BJ (cell line): ENCODE data around the gene CNIH4. TPM values are rescaled to one million over a fixed set of nuclear protein-coding genes. Genes with fewer than 3 reads are reported as not detected.

ENCODE experiments used
- CTCF ChIA-PET: fragments of 350-600 bp; formaldehyde crosslinking; extraction: SDS; loops from one replicate; lab custom pipeline; 2021; ENCODE audit warnings: antibody characterized with exemption, inconsistent platforms; lab: Yijun Ruan, JAX
- POLR2A ChIA-PET: fragments of 300-600 bp; sonication (Branson Sonifier 250); formaldehyde crosslinking; extraction: SDS; loops from one replicate; lab custom pipeline; 2021; ENCODE audit warnings: antibody characterized with exemption; lab: Charles Lee
- DNase-seq: peaks from one replicate; pipeline ENCODE4 v3.0.0-alpha.2; 2011; ENCODE audit warnings: low read depth
- H3K27me3 ChIP-seq: 2 replicates; pipeline ENCODE4 v1.6.0; 2011; ENCODE audit warnings: low read length; ENCODE audit not compliant: control insufficient read depth, insufficient read depth
- H3K36me3 ChIP-seq: 2 replicates; pipeline ENCODE4 v1.5.1; 2011; ENCODE audit warnings: low read length; ENCODE audit not compliant: control insufficient read depth, insufficient read depth
- H3K4me3 ChIP-seq: 2 replicates; pipeline ENCODE4 v1.5.1; 2011; ENCODE audit warnings: low read depth, mild to moderate bottlenecking, control low read depth, low read length
- polyA plus RNA-seq: library from polyadenylated mRNA; depleted of rRNA; stranded (reverse); fragments of >200 nt; gene quantifications from 2 replicates; pipeline ENCODE4 v1.2.3, GENCODE V29; 2011
- TF ChIP-seq, protein P1 (sequence below): IDR thresholded peaks from 2 replicates; pipeline ENCODE4 v1.5.1; 2011; ENCODE audit warnings: low read depth, mild to moderate bottlenecking, control low read depth, inconsistent platforms, low read length, moderate library complexity; ENCODE audit not compliant: insufficient read depth

CNIH4 gene
- polyA plus RNA-seq, 1 experiment, result 23.6 TPM

DNA sequence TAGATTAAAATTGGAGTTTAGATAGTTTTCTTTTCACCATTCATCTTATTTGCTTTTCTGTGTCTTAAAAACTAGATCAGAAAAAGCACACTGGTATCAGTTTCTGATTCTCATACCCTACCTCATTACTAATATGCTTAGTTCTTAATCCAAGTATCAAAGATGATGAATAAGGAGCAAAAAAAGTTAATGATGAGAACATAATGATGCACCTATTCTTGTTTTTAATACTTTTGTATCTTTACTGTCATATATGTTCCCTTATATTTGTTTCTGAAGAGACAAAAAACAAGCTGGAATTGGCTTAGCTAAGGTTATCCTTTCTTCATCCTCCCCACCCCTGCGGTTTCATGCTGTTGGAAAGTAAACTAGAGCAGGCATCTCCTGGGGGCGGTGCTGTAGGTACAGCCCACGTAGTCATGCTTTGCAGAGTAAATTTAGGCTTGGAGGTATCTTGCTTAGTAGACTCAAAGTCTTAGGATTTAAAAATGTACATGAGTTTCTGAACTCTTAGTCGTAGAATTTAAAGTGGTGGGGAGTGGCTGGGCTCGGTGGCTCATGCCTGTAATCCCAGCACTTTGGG lies 16.4 kb downstream of the CNIH4 start:
- no peak for DNase-seq
- ChIA-PET POLR2A (no interaction called here), CTCF (no interaction called here)
- TF ChIP-seq, protein P1, sequence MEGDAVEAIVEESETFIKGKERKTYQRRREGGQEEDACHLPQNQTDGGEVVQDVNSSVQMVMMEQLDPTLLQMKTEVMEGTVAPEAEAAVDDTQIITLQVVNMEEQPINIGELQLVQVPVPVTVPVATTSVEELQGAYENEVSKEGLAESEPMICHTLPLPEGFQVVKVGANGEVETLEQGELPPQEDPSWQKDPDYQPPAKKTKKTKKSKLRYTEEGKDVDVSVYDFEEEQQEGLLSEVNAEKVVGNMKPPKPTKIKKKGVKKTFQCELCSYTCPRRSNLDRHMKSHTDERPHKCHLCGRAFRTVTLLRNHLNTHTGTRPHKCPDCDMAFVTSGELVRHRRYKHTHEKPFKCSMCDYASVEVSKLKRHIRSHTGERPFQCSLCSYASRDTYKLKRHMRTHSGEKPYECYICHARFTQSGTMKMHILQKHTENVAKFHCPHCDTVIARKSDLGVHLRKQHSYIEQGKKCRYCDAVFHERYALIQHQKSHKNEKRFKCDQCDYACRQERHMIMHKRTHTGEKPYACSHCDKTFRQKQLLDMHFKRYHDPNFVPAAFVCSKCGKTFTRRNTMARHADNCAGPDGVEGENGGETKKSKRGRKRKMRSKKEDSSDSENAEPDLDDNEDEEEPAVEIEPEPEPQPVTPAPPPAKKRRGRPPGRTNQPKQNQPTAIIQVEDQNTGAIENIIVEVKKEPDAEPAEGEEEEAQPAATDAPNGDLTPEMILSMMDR, result no peak
- H3K27me3 ChIP-seq, result no peaks in the 10 kb centered on the region
- no peak overlapping the region for H3K4me3 ChIP-seq
- H3K36me3 ChIP-seq, result peaks cover 8% of the 10 kb centered on the region

DNA sequence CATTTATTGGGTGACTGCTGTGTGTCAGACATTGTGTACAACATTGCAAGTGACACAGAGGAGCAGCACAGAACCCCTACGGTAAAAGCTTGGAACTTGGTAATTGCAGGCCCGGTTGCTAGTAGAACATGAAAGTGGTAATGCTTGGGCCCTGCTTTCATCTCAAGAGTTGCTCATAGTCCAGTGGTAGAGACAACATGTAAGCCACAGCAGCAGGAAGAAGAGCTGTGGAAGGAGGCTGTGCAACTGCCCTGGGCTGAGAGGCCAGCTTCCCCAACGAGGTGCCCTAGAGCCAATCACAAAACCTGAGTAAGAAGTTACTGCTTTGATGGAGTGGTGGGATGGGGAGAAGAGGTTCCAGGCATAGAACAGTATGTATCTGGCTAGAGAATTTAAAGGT lies 18.4 kb downstream of the CNIH4 start:
- no peaks in the 10 kb centered on the region for H3K27me3 ChIP-seq
- ChIA-PET CTCF (interaction anchor here (1.3 kb wide), 1 partner anchor 10 kb away, joined by 3 read pairs; no protein-coding TSS in a partner anchor), POLR2A (no interaction called here)
- TF ChIP-seq, protein P1, result no peak
- H3K36me3 ChIP-seq, result peaks cover 7% of the 10 kb centered on the region
- no peak overlapping the region for H3K4me3 ChIP-seq
- no peak for DNase-seq

DNA sequence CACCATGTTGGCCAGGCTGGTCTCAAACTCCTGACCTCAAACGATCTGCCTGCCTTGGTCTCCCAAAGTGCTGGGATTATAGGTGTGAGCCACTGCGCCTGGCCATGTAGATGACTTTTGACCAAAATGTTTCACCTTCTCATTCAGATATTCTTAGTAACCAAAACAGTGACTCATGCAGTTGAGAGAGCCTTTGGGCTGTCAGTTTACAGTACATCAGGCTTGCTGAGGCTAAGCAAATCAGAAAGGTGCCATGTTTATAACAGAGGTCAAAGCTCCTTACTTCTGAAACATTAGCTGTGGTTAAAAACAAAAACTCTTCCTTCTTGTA lies 21.0 kb downstream of the CNIH4 start:
- TF ChIP-seq, protein P1, result no peak
- Histone ChIP-seq H3K36me3 (peaks cover 5% of the 10 kb centered on the region), H3K27me3 (no peaks in the 10 kb centered on the region), H3K4me3 (no peak overlapping the region)
- POLR2A ChIA-PET, result no interaction called here
- no peak for DNase-seq
- CTCF ChIA-PET, result interaction anchor here (0.6 to 1.9 kb wide), 2 partner anchors 18 to 287 kb away, joined by 4 read pairs; no protein-coding TSS in a partner anchor

DNA sequence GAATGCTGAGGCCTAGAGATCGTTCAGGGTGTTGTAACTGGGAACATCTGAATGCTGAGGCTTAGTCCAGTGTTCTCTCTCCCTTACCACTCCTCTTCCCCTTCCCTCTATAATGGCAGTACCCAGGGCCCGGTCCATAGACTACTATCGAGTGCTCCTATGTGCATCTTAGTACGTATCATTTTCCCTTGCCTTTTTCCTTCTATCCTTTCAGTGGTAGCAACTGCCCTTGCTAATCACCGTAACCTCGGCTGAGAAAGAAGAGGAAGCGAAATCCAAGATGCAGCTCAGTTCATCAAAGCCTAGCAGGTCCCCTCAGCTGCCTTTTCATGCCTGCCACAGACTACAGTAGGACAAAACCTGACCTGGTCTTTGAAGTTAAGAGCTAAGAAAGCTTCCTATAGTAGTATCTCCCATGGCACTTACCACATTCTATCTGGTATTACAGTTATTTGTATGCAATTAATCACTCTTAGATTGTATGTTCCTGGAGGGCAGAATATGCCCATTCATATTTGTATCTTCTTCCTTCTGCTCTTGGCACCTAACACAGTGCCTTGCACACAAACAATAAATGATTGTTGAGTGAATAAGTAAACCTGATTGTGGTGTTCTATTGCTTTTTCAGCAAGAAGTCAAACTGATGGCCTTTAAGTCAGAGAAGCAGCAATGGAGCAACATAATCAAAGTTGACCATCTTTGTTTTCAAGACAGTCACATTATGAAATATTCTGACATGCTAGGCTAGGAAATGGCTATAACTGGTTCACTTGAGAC lies 22.4 kb downstream of the CNIH4 start:
- TF ChIP-seq, protein P1, result no peak
- peaks cover 5% of the 10 kb centered on the region for H3K36me3 ChIP-seq
- H3K4me3 ChIP-seq, result no peak overlapping the region
- ChIA-PET POLR2A (no interaction called here), CTCF (no interaction called here)
- no peak for DNase-seq
- no peaks in the 10 kb centered on the region for H3K27me3 ChIP-seq

DNA sequence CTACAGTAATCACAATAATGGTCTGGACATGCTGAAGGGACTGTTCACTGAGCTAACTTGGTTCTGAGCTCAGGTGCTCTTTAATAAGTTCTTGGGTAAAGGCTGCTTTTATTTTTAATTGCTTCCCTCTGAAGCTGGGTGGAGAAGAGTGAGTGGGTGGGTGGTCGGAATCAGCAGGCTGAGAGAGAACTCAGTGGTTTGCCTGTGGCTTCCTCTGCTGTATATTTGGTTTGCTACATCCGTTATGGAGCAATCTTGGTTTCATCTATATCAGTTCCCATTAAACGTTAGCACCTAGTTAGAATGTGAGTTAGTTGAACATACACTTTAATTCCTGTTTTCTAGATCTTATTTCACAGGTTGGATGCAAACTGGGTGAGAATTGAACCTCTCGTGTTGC lies 23.3 kb downstream of the CNIH4 start:
- no peak for DNase-seq
- Histone ChIP-seq H3K27me3 (no peaks in the 10 kb centered on the region), H3K4me3 (no peak overlapping the region), H3K36me3 (peaks cover 3% of the 10 kb centered on the region)
- ChIA-PET POLR2A (no interaction called here), CTCF (no interaction called here)
- TF ChIP-seq, protein P1, result no peak
